ENCODE measurements around the gene CYB561A3. TPM values are rescaled to one million over a fixed set of nuclear protein-coding genes. Genes with fewer than 3 reads are reported as not detected.

CYB561A3 gene
- total and polyA plus RNA-seq, 7 donors, result 7.7 to 25.1 (median 15.5) TPM

DNA sequence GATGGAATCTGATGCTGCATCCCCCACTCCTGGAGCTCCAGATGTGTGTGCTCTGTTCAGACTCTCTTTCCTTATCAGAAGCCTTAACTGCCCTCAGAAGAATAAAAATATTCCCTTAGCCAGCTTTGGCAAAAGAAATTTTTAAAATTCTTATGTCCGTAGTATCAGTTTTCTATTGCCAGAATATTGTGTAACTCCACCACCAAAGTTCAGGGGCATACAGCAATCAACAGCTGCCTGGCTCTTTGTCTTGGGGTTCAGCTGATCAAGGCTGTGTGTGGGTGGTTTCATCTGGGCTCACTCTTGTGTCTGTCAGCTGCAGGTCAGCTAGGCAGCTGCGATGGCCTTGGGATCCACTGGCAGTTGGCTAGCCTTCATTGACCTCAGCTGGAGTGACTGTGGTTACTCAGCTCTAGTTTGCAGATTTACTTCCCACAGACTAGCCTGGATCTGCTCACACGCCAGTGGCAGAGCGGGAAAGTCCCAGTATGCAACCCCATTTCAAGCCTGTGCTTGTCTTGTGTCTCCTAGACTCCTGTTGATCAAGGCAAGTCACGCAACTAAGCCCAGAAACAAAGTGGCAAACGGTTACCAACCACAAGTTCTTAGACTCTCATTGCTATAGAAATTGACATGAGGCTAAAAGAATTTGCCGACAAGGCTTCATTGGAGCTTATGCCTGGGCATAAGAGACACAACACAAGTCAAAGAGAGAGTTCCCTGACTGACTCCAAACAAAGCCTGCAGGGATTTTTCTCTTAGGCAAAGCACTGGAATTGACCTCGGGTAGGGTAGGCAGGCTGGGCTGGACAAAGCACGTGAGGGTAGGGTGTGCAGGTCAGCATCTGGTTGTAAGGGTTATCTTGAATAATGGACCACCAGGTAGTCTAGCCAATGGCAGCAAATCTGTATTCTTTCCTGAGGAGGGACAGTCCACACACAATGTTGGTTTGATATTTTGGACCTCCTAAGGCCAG lies 8.0 kb upstream of the CYB561A3 start:
- H3K4me1 ChIP-seq, result no peaks in the 10 kb centered on the region
- no peak overlapping the region for H3K4me3 ChIP-seq
- H3K27me3 ChIP-seq (ENCODE audit: insufficient read depth in 3 of 3, low read length in 2 of 3), result no peaks in the 10 kb centered on the region
- TF ChIP-seq, protein P1, sequence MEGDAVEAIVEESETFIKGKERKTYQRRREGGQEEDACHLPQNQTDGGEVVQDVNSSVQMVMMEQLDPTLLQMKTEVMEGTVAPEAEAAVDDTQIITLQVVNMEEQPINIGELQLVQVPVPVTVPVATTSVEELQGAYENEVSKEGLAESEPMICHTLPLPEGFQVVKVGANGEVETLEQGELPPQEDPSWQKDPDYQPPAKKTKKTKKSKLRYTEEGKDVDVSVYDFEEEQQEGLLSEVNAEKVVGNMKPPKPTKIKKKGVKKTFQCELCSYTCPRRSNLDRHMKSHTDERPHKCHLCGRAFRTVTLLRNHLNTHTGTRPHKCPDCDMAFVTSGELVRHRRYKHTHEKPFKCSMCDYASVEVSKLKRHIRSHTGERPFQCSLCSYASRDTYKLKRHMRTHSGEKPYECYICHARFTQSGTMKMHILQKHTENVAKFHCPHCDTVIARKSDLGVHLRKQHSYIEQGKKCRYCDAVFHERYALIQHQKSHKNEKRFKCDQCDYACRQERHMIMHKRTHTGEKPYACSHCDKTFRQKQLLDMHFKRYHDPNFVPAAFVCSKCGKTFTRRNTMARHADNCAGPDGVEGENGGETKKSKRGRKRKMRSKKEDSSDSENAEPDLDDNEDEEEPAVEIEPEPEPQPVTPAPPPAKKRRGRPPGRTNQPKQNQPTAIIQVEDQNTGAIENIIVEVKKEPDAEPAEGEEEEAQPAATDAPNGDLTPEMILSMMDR (IDR thresholded peaks at IDR 0.05), result no peak
- H3K27ac ChIP-seq, result peak overlapping the region; percentile 53
- intact Hi-C loops (cut with DNase I), result no loop called here
- ATAC-seq, result peak; percentile 83 to 90 (median 87)
- 53 to 64% (median 55%) methylated on average over 9 of the region's 9 CpGs for WGBS, 3 donors
- DNase-seq, result peak; percentile 70 to 78
- H3K36me3 ChIP-seq (ENCODE audit: insufficient read depth in 1 of 2, low read depth in 1 of 2), result peaks cover 19 to 82% of the 10 kb centered on the region in 2 donors
- H3K9me3 ChIP-seq, result no peaks in the 10 kb centered on the region

DNA sequence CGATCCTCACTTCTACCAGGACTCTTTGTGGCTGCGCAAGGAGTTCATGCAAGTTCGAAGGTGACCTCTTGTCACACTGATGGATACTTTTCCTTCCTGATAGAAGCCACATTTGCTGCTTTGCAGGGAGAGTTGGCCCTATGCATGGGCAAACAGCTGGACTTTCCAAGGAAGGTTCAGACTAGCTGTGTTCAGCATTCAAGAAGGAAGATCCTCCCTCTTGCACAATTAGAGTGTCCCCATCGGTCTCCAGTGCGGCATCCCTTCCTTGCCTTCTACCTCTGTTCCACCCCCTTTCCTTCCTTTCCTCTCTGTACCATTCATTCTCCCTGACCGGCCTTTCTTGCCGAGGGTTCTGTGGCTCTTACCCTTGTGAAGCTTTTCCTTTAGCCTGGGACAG lies 7.0 kb upstream of the CYB561A3 start:
- intact Hi-C loops (cut with DNase I), result no loop called here
- Histone ChIP-seq H3K9me3 (no peaks in the 10 kb centered on the region), H3K36me3 (ENCODE audit: insufficient read depth in 1 of 2, low read depth in 1 of 2) (peaks cover 19 to 86% of the 10 kb centered on the region in 2 donors), H3K4me3 (no peak overlapping the region), H3K27ac (peak overlapping the region; percentile 53), H3K4me1 (peaks cover 2% of the 10 kb centered on the region), H3K27me3 (ENCODE audit: insufficient read depth in 3 of 3, low read length in 2 of 3) (no peaks in the 10 kb centered on the region)
- ATAC-seq (no peak), DNase-seq (no peak)
- TF ChIP-seq, protein P1 (IDR thresholded peaks at IDR 0.05), result no peak
- 85 to 93% (median 87%) methylated on average over 7 of the region's 7 CpGs for WGBS, 3 donors

- Histone ChIP-seq H3K36me3 (ENCODE audit: insufficient read depth in 1 of 2, low read depth in 1 of 2) (peaks cover 19 to 76% of the 10 kb centered on the region in 2 donors), H3K4me3 (no peak overlapping the region), H3K27ac (no peak overlapping the region), H3K27me3 (ENCODE audit: insufficient read depth in 3 of 3, low read length in 2 of 3) (no peaks in the 10 kb centered on the region), H3K4me1 (peaks cover 12% of the 10 kb centered on the region), H3K9me3 (no peaks in the 10 kb centered on the region)
- no peak for DNase-seq
- TF ChIP-seq, protein P1 (IDR thresholded peaks at IDR 0.05), result no peak
- intact Hi-C loops (cut with DNase I), result no loop called here
- 80 to 88% (median 84%) methylated on average over 6 of the region's 6 CpGs for WGBS, 3 donors
- ATAC-seq, result no peak
These were observed 5.7 kb upstream of the CYB561A3 start for GRCh38 chr11:61367406-61367805.

DNA sequence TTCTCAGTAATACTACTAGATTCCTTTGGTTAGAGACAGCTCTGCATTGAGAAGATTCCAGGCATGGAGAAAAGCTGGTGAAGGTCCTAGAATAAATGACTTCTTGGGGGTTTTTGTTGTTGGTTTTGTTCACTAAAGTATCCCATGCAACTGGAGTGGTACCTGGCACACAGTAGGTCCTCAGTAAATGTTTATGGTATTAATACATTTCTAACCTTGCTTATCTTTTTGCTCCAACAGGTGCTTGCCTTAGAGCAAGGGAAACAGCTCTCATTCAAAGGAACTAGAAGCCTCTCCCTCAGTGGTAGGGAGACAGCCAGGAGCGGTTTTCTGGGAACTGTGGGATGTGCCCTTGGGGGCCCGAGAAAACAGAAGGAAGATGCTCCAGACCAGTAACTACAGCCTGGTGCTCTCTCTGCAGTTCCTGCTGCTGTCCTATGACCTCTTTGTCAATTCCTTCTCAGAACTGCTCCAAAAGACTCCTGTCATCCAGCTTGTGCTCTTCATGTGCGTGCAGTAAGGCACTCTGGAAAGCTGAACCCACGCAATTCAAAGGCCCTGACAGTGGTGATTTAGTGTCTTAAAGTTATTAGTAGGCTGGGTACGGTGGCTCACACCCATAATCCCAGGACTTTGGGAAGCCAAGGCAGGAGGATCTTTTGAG lies 2.5 kb upstream of the CYB561A3 start:
- Histone ChIP-seq H3K27me3 (ENCODE audit: insufficient read depth in 3 of 3, low read length in 2 of 3) (no peaks in the 10 kb centered on the region), H3K27ac (no peak overlapping the region), H3K4me3 (no peak overlapping the region), H3K4me1 (peaks cover 20% of the 10 kb centered on the region), H3K9me3 (no peaks in the 10 kb centered on the region), H3K36me3 (ENCODE audit: insufficient read depth in 1 of 2, low read depth in 1 of 2) (peaks cover 19 to 57% of the 10 kb centered on the region in 2 donors)
- WGBS, 3 donors, result 73 to 86% (median 78%) methylated on average over 5 of the region's 5 CpGs
- no peak for DNase-seq
- ATAC-seq, result no peak
- TF ChIP-seq, protein P1 (IDR thresholded peaks at IDR 0.05), result no peak
- intact Hi-C loops (cut with DNase I), result no loop called here

Measured in psoas muscle (tissue), 8 donors.